GM12873 (cell line): ENCODE measurements around the gene NOP14.

Experiments used
- TF ChIP-seq, protein P1 (sequence below): IDR thresholded peaks from 2 replicates; pipeline ENCODE4 v1.5.1; 2012; ENCODE audit warnings: low read depth, mild to moderate bottlenecking, moderate library complexity, low read length, control low read depth; ENCODE audit not compliant: insufficient read depth; ENCODE audit errors: missing control alignments

The NOP14 gene

GRCh38 chr4:2911868-2912267 lies 51.3 kb downstream of the NOP14 start:
- TF ChIP-seq, protein P1, sequence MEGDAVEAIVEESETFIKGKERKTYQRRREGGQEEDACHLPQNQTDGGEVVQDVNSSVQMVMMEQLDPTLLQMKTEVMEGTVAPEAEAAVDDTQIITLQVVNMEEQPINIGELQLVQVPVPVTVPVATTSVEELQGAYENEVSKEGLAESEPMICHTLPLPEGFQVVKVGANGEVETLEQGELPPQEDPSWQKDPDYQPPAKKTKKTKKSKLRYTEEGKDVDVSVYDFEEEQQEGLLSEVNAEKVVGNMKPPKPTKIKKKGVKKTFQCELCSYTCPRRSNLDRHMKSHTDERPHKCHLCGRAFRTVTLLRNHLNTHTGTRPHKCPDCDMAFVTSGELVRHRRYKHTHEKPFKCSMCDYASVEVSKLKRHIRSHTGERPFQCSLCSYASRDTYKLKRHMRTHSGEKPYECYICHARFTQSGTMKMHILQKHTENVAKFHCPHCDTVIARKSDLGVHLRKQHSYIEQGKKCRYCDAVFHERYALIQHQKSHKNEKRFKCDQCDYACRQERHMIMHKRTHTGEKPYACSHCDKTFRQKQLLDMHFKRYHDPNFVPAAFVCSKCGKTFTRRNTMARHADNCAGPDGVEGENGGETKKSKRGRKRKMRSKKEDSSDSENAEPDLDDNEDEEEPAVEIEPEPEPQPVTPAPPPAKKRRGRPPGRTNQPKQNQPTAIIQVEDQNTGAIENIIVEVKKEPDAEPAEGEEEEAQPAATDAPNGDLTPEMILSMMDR = no peak

DNA sequence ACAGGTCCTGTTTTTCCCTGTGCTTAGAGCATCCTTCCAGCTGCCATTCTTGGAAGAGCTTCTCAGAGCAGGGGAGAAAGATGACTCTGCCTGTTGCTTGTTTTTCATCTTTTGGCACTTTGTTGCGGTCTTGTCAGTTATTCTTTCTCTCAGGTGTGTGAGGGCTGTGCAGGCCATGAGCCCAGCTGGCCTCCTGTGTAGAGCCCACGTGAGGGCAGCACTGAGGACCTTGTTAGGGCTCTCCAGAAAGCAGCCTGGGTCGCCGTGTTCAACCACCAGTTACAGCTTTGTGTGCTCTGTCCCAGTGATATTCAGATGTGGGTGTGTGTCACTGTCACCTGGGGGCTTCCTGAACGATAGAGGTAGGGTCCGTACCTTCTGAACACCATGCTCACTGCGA lies 52.8 kb downstream of the NOP14 start:
- TF ChIP-seq, protein P1 = peak; percentile 37

DNA sequence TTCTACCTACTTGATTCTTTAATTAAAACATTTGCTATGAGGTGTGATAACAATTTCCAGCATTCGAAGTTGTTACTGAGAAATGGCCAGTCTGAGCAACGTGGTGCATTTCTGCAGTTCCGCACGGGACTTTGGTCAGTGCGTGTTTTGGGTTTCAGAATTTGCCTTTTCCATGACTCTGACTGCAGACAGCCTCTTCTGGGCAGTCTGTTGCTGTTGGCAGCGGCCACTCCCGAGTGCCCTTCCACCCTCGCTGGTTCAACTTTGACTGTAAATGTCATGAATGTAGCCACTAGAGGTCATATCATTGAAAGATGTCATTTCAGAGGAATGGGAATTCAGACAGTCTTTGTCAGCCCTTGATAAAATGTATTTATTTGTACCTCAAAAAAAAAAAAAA lies 53.6 kb downstream of the NOP14 start:
- TF ChIP-seq, protein P1 = no peak

GRCh38 chr4:2908686-2909085 lies 54.5 kb downstream of the NOP14 start:
- TF ChIP-seq, protein P1 = no peak

GRCh38 chr4:2907706-2908293 lies 55.4 kb downstream of the NOP14 start:
- TF ChIP-seq, protein P1 = no peak

DNA sequence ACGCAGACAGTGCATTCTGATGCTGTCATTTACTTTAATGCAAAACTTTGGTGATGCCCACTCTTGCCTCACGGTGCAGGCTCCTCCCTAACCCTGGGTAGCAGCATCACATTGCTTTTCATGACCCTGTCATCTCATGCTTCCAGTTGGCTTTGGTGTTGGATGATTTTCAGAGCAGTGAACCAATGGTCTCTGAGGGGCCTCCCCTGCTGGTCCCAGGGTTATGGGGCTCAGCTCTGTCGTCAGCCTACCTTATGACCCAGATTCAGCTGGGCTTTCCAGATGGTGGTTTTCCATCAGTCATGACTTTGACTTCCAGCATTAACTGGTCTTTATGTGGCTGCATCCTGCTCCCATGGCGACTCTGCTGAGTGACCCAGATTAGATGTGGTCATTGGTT lies 56.0 kb downstream of the NOP14 start:
- TF ChIP-seq, protein P1 = no peak

DNA sequence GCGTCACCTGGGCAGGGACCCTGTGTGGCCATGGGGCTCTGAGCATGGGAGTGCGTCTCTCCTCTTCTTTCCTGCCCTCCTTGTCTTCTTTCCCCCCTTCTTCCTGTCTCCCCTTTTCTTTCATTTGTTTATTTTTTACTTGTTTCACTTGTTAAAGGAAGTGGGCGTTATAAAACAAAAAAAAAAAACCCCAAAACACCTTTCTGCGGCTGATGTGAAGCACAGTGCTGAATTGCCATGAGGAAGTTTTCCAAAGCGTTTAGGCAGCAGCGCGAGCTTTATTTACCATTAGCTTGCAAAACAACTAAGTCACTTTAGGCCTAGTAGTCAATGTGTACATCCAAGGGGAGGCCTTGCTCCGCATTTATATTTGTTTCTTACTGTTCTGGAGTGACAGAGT lies 57.0 kb downstream of the NOP14 start:
- TF ChIP-seq, protein P1 = no peak
